HG03103 (cell line): ENCODE measurements around the gene PTCHD1.
A peak's percentile ranks its signal among the peaks of the same experiment; 100 is the strongest.

ENCODE experiments used
- ATAC-seq: cut with Tn5 transposase; IDR thresholded peaks from one replicate; pipeline ENCODE4 v1.9.1; 2021; ENCODE audit warnings: low read depth; ENCODE audit not compliant: unreplicated experiment

PTCHD1 gene

GRCh38 chrX:23334848-23335599 is at the start of gene PTCHD1:
TSS of gene PTCHD1 (plus strand) at chrX:23334849. CDS start at chrX:23334876, 27 bp downstream.
- no peak for ATAC-seq

GRCh38 chrX:23286731-23287130 is 47.9 kb upstream of the PTCHD1 start:
- no peak for ATAC-seq

GRCh38 chrX:23287191-23287725 is 47.4 kb upstream of the PTCHD1 start:
- ATAC-seq, result no peak

- no peak for ATAC-seq
These were observed 42.2 kb upstream of the PTCHD1 start for GRCh38 chrX:23292354-23292987.

- no peak for ATAC-seq
These were observed 41.5 kb upstream of the PTCHD1 start for GRCh38 chrX:23292988-23293651.

- ATAC-seq, result no peak
These were observed 29.8 kb upstream of the PTCHD1 start for GRCh38 chrX:23304881-23305280.

GRCh38 chrX:23311731-23312130 is 22.9 kb upstream of the PTCHD1 start:
- ATAC-seq, result no peak

GRCh38 chrX:23312136-23312535 is 22.5 kb upstream of the PTCHD1 start:
- no peak for ATAC-seq

GRCh38 chrX:23317799-23318724 is 16.6 kb upstream of the PTCHD1 start:
- ATAC-seq, result peak; percentile 76

GRCh38 chrX:23327104-23327503 is 7.5 kb upstream of the PTCHD1 start:
- no peak for ATAC-seq

GRCh38 chrX:23331701-23332100 is 2.9 kb upstream of the PTCHD1 start:
- no peak for ATAC-seq

GRCh38 chrX:23332101-23332887 is 2.4 kb upstream of the PTCHD1 start:
- ATAC-seq, result no peak

GRCh38 chrX:23332888-23333821 is 1.5 kb upstream of the PTCHD1 start:
- no peak for ATAC-seq

GRCh38 chrX:23333842-23334520 is 668 bp upstream of the PTCHD1 start:
- ATAC-seq, result no peak

GRCh38 chrX:23334521-23334847 is 165 bp upstream of the PTCHD1 start:
- no peak for ATAC-seq

GRCh38 chrX:23338334-23338733 is 3.7 kb downstream of the PTCHD1 start:
- ATAC-seq, result no peak

- ATAC-seq, result no peak
These were observed 6.8 kb downstream of the PTCHD1 start for GRCh38 chrX:23341452-23341851.

- no peak for ATAC-seq
These were observed 9.7 kb downstream of the PTCHD1 start for GRCh38 chrX:23344238-23344903.
